Measurements from ENCODE around the gene POLQ.
A peak's percentile ranks its signal among the peaks of the same experiment; 100 is the strongest.

POLQ gene

GRCh38 chr3:121542924-121543323, 2.9 kb downstream of the POLQ start:
- no peak for DNase-seq (ENCODE audit: low read depth)
- no peak overlapping the region for H3K4me3 ChIP-seq (ENCODE audit: low read length)
- no peak for TF ChIP-seq CTCF (conservative IDR thresholded peaks at IDR 0.05; ENCODE audit: low read length)

GRCh38 chr3:121531269-121531668, 14.5 kb downstream of the POLQ start:
- no peak for DNase-seq (ENCODE audit: low read depth)
- no peak overlapping the region for H3K4me3 ChIP-seq (ENCODE audit: low read length)
- no peak for TF ChIP-seq CTCF (conservative IDR thresholded peaks at IDR 0.05; ENCODE audit: low read length)

- no peak overlapping the region for H3K4me3 ChIP-seq (ENCODE audit: low read length)
- peak; percentile 22 for DNase-seq (ENCODE audit: low read depth)
- peak; percentile 67 for TF ChIP-seq CTCF (conservative IDR thresholded peaks at IDR 0.05; ENCODE audit: low read length)
Observed at GRCh38 chr3:121529308-121529707, 16.5 kb downstream of the POLQ start.

GRCh38 chr3:121520510-121520909, 25.3 kb downstream of the POLQ start:
- no peak for DNase-seq (ENCODE audit: low read depth)
- no peak for TF ChIP-seq CTCF (conservative IDR thresholded peaks at IDR 0.05; ENCODE audit: low read length)

GRCh38 chr3:121517953-121518655, 27.7 kb downstream of the POLQ start:
- TF ChIP-seq CTCF (conservative IDR thresholded peaks at IDR 0.05; ENCODE audit: low read length), result no peak
- H3K4me3 ChIP-seq (ENCODE audit: low read length), result no peak overlapping the region
- no peak for DNase-seq (ENCODE audit: low read depth)

More at GRCh38 chr3:121520510-121520909, 25.3 kb downstream of the POLQ start:
- H3K4me3 ChIP-seq (ENCODE audit: low read length), result no peak overlapping the region

GRCh38 chr3:121515862-121516261, 29.9 kb downstream of the POLQ start:
- no peak for TF ChIP-seq CTCF (conservative IDR thresholded peaks at IDR 0.05; ENCODE audit: low read length)
- DNase-seq (ENCODE audit: low read depth), result no peak
- H3K4me3 ChIP-seq (ENCODE audit: low read length), result no peak overlapping the region

GRCh38 chr3:121515313-121515712, 30.5 kb downstream of the POLQ start:
- no peak for DNase-seq (ENCODE audit: low read depth)
- no peak for TF ChIP-seq CTCF (conservative IDR thresholded peaks at IDR 0.05; ENCODE audit: low read length)
- H3K4me3 ChIP-seq (ENCODE audit: low read length), result no peak overlapping the region

Data from AG10803 (cell line).